PFSK-1 (cell line): ENCODE results near the gene EDARADD.

Experiments
- FOXP2 ChIP-seq: optimal IDR thresholded peaks from 2 replicates; pipeline ENCODE3; 2011; ENCODE audit warnings: borderline replicate concordance, control low read depth, inconsistent platforms; ENCODE audit not compliant: insufficient read depth; ENCODE audit errors: extremely low read length, extremely low read depth
- POLR2AphosphoS5 ChIP-seq: IDR thresholded peaks from 2 replicates; pipeline ENCODE4 v1.6.1; 2012; ENCODE audit warnings: low read depth, mild to moderate bottlenecking, control low read depth, low read length, moderate library complexity
- REST ChIP-seq, 2 experiments: IDR thresholded peaks; 2 replicates each; pipeline versions ENCODE4 v1.6.1 to v1.8.0; 2011 to 2012; ENCODE audit warnings: low read depth in 2 of 2, low read length in 2 of 2, control low read depth in 1 of 2, inconsistent platforms in 1 of 2, mild to moderate bottlenecking in 1 of 2, moderate library complexity in 1 of 2; ENCODE audit not compliant: insufficient read depth in 1 of 2
- SIN3A ChIP-seq: IDR thresholded peaks from 2 replicates; pipeline ENCODE4 v1.6.1; 2012; ENCODE audit warnings: mild to moderate bottlenecking, low read length, moderate library complexity, borderline replicate concordance; ENCODE audit not compliant: insufficient read depth
- TAF1 ChIP-seq: IDR thresholded peaks from 2 replicates; pipeline ENCODE4 v1.6.1; 2012; ENCODE audit warnings: low read length, control low read depth, borderline replicate concordance; ENCODE audit not compliant: insufficient read depth

The EDARADD gene

GRCh38 chr1:236511735-236512418 is 117.8 kb downstream of the EDARADD start:
- TF ChIP-seq REST (IDR thresholded peaks at IDR 0.05; ENCODE audit: insufficient read depth in 1 of 2, low read depth in 2 of 2, low read length in 2 of 2) = no peak
- TF ChIP-seq SIN3A = no peak
- no peak for TF ChIP-seq TAF1
- TF ChIP-seq FOXP2 = no peak
- TF ChIP-seq POLR2AphosphoS5 = no peak

- TF ChIP-seq FOXP2 (no peak), REST (IDR thresholded peaks at IDR 0.05; ENCODE audit: insufficient read depth in 1 of 2, low read depth in 2 of 2, low read length in 2 of 2) (no peak), SIN3A (no peak), POLR2AphosphoS5 (no peak), TAF1 (no peak)
These were observed 120.8 kb downstream of the EDARADD start for GRCh38 chr1:236514703-236515442.

- TF ChIP-seq POLR2AphosphoS5 = no peak
- TF ChIP-seq SIN3A = no peak
- TF ChIP-seq FOXP2 = no peak
- no peak for TF ChIP-seq TAF1
- no peak for TF ChIP-seq REST (IDR thresholded peaks at IDR 0.05; ENCODE audit: insufficient read depth in 1 of 2, low read depth in 2 of 2, low read length in 2 of 2)
These were observed 121.4 kb downstream of the EDARADD start for GRCh38 chr1:236515443-236515958.

- TF ChIP-seq SIN3A (no peak), TAF1 (no peak), POLR2AphosphoS5 (no peak), REST (IDR thresholded peaks at IDR 0.05; ENCODE audit: insufficient read depth in 1 of 2, low read depth in 2 of 2, low read length in 2 of 2) (no peak), FOXP2 (no peak)
These were observed 123.0 kb downstream of the EDARADD start for GRCh38 chr1:236516929-236517704.
